ENCODE data around the gene LARGE1. TPM values are rescaled to one million over a fixed set of nuclear protein-coding genes. Genes with fewer than 3 reads are reported as not detected.

Gene LARGE1
- total and polyA plus RNA-seq, 11 donors = 31.2 to 211 (median 129) TPM

DNA sequence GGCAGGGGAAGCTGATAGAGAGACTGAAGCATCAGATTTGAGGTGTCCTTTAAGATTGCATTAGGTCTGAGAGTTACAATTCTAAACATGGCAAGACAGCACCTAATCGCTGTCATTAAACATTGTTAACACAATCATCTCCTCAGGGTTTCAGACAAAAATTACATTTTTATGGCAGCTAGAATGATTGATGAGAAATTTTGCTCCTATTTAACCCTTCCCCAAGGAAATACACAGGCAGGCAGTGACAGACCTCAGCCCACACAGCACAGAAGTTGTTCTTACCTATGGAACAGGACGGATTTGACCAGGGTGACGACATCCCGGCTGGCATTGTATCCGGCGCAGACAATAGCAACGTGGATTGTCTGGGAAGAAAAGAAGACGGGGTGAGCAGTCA lies 294.3 kb downstream of the LARGE1 start:
- no peak for ATAC-seq
- peaks cover 0 to 13% (median 5%) of the 10 kb centered on the region in 9 donors for H3K36me3 ChIP-seq
- 83 to 91% (median 89%) methylated on average over 8 of the region's 8 CpGs for WGBS, 4 donors
- no peaks in the 10 kb centered on the region for H3K27me3 ChIP-seq
- intact Hi-C loops (cut with DNase I) = no loop called here
- no peak overlapping the region for H3K4me3 ChIP-seq
- no peak for DNase-seq
- TF ChIP-seq, protein P1, sequence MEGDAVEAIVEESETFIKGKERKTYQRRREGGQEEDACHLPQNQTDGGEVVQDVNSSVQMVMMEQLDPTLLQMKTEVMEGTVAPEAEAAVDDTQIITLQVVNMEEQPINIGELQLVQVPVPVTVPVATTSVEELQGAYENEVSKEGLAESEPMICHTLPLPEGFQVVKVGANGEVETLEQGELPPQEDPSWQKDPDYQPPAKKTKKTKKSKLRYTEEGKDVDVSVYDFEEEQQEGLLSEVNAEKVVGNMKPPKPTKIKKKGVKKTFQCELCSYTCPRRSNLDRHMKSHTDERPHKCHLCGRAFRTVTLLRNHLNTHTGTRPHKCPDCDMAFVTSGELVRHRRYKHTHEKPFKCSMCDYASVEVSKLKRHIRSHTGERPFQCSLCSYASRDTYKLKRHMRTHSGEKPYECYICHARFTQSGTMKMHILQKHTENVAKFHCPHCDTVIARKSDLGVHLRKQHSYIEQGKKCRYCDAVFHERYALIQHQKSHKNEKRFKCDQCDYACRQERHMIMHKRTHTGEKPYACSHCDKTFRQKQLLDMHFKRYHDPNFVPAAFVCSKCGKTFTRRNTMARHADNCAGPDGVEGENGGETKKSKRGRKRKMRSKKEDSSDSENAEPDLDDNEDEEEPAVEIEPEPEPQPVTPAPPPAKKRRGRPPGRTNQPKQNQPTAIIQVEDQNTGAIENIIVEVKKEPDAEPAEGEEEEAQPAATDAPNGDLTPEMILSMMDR (IDR thresholded peaks at IDR 0.05) = no peak
- TF ChIP-seq POLR2A (IDR thresholded peaks at IDR 0.05) = no peak
- H3K9me3 ChIP-seq = no peaks in the 10 kb centered on the region
- peaks cover 0 to 6% (median 0%) of the 10 kb centered on the region in 12 donors for H3K4me1 ChIP-seq
- no peak overlapping the region for H3K27ac ChIP-seq

DNA sequence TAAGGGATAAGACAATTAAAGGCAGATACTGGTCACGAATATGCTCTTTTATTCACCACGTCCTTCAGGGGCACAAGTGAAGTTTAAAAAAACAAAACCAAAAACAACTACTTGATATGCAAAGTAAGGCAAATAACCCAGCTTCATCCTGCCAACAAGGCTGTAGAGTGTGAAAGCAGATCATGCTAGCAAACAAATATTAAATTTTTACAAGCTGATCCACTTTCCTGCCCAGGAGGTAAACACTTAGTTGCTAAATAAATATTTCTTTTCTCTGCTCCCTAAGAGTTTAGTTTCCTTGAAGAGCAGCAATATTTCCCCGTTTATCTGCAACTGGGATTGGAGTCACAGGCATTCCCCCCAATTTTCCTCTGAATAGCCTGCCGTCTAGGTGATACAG lies 300.2 kb downstream of the LARGE1 start:
- 90 to 94% (median 93%) methylated on average over 4 of the region's 4 CpGs for WGBS, 4 donors
- Histone ChIP-seq H3K4me1 (peaks cover 0 to 13% (median 0%) of the 10 kb centered on the region in 12 donors), H3K27ac (no peak overlapping the region), H3K9me3 (peaks cover 0 to 9% (median 0%) of the 10 kb centered on the region in 12 donors), H3K27me3 (no peaks in the 10 kb centered on the region), H3K36me3 (peaks cover 0 to 13% (median 3%) of the 10 kb centered on the region in 9 donors), H3K4me3 (no peak overlapping the region)
- TF ChIP-seq, protein P1 (IDR thresholded peaks at IDR 0.05) = no peak
- intact Hi-C loops (cut with DNase I) = no loop called here
- ATAC-seq (no peak), DNase-seq (no peak)

DNA sequence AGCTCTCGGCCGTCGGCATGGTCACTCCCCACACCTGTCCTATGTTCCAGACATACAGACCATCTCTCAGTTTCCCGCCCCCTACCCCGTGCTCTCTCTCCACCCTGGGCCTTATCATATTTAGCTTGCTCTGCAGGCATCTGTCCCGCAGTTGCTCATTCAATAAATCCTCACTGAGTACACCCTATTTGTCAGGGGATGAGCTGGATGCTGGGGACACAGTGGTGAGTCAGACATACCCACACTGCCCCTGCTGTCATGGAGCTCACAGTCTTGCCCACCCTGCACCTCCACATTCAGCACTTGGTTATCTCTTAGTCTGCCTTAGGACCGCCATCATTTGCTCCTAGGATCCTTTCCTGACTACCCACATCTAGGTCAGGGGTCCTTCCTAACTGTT lies 313.8 kb downstream of the LARGE1 start:
- peak overlapping the region in 11 of 12 donors; percentile 49 to 94 (median 75) for H3K27ac ChIP-seq
- WGBS, 4 donors = 79 to 83% (median 81%) methylated on average over 7 of the region's 7 CpGs

DNA sequence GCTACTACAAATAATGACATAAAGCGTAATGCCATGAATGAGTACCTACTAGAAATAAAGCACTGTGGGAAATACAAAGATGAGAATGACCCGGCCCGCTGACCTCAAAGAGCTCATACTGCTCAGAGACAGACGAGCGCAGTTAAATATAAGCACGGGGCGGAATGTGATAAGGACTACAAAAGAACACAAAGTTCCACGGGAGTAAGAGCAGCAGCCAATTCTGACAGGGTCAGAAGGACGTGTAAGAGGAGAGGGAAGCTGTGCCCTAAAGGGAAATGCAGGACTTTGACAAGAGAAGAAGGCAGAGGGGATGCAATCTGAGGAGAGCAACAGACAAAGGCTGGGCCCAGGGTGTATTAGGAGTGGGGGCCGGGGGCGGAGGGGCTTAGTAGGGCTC lies 314.6 kb downstream of the LARGE1 start:
- peak in 4 of 5 donors; percentile 58 to 80 (median 69) for DNase-seq
- Histone ChIP-seq H3K4me1 (peaks cover 0 to 35% (median 6%) of the 10 kb centered on the region in 12 donors), H3K36me3 (peaks cover 0 to 16% (median 0%) of the 10 kb centered on the region in 9 donors), H3K27me3 (no peaks in the 10 kb centered on the region), H3K27ac (peak overlapping the region; percentile 41 to 94 (median 74)), H3K9me3 (no peaks in the 10 kb centered on the region), H3K4me3 (no peak overlapping the region)
- ATAC-seq = peak; percentile 94 to 98 (median 95)
- intact Hi-C loops (cut with DNase I) = loop anchor here in 1 of 10 donors (10.0 kb wide), 1 partner anchor 169 kb away; no protein-coding TSS in a partner anchor
- 38 to 61% (median 49%) methylated on average over 11 of the region's 11 CpGs for WGBS, 4 donors
- TF ChIP-seq, protein P1 (IDR thresholded peaks at IDR 0.05) = no peak
- no peak for TF ChIP-seq POLR2A (IDR thresholded peaks at IDR 0.05)

More for the DNA sequence above, 313.8 kb downstream of the LARGE1 start:
- TF ChIP-seq, protein P1 (IDR thresholded peaks at IDR 0.05) = no peak
- Histone ChIP-seq H3K9me3 (no peaks in the 10 kb centered on the region), H3K36me3 (peaks cover 0 to 16% (median 0%) of the 10 kb centered on the region in 9 donors), H3K4me3 (no peak overlapping the region), H3K27me3 (no peaks in the 10 kb centered on the region), H3K4me1 (peaks cover 0 to 35% (median 6%) of the 10 kb centered on the region in 12 donors)
- DNase-seq (no peak), ATAC-seq (peak in 3 of 4 donors; percentile 4 to 26 (median 14))
- intact Hi-C loops (cut with DNase I) = loop anchor here in 1 of 10 donors (10.0 kb wide), 1 partner anchor 168 kb away; no protein-coding TSS in a partner anchor
